NCI-H2107 (cell line): Measurements from ENCODE around the gene RGS7BP.
"Not testable (repeated sequence)": the region's sequence is repeated elsewhere in the genome, so short reads cannot be mapped to it uniquely, and the experiment has no call there.

Source experiments
- DNase-seq: peaks from one replicate; lab custom pipeline; 2025; lab: John Stamatoyannopoulos, UW

The RGS7BP gene

GRCh38 chr5:64558641-64559040, 52.8 kb downstream of the RGS7BP start:
- not testable (repeated sequence) for DNase-seq

GRCh38 chr5:64566310-64566916, 60.6 kb downstream of the RGS7BP start:
- DNase-seq = no peak

GRCh38 chr5:64569858-64570257, 64.0 kb downstream of the RGS7BP start:
- DNase-seq = no peak

- DNase-seq = no peak
These were observed 64.7 kb downstream of the RGS7BP start for GRCh38 chr5:64570395-64570996.

GRCh38 chr5:64575561-64575960, 69.7 kb downstream of the RGS7BP start:
- no peak for DNase-seq

- no peak for DNase-seq
These were observed 70.4 kb downstream of the RGS7BP start for GRCh38 chr5:64576250-64576649.

GRCh38 chr5:64585646-64586045, 79.8 kb downstream of the RGS7BP start:
- no peak for DNase-seq

GRCh38 chr5:64587370-64587769, 81.6 kb downstream of the RGS7BP start:
- no peak for DNase-seq

GRCh38 chr5:64592730-64593341, 87.0 kb downstream of the RGS7BP start:
- DNase-seq = no peak

- no peak for DNase-seq
These were observed 88.2 kb downstream of the RGS7BP start for GRCh38 chr5:64594025-64594424.

GRCh38 chr5:64594601-64595000, 88.8 kb downstream of the RGS7BP start:
- no peak for DNase-seq

GRCh38 chr5:64595031-64595855, 89.4 kb downstream of the RGS7BP start:
- no peak for DNase-seq

GRCh38 chr5:64599226-64599625, 93.4 kb downstream of the RGS7BP start:
- DNase-seq = no peak

- no peak for DNase-seq
These were observed 97.9 kb downstream of the RGS7BP start for GRCh38 chr5:64603676-64604075.

GRCh38 chr5:64606926-64607325, 101.1 kb downstream of the RGS7BP start:
- DNase-seq = no peak

GRCh38 chr5:64612344-64612961, 106.6 kb downstream of the RGS7BP start:
- no peak for DNase-seq

GRCh38 chr5:64615895-64616294, 110.1 kb downstream of the RGS7BP start:
- DNase-seq = no peak

- no peak for DNase-seq
These were observed 113.8 kb downstream of the RGS7BP start for GRCh38 chr5:64619609-64620008.

- DNase-seq = no peak
These were observed 117.2 kb downstream of the RGS7BP start for GRCh38 chr5:64622991-64623390.

GRCh38 chr5:64625678-64626077, 119.9 kb downstream of the RGS7BP start:
- no peak for DNase-seq

- no peak for DNase-seq
These were observed 123.1 kb downstream of the RGS7BP start for GRCh38 chr5:64628901-64629300.

GRCh38 chr5:64629841-64630240, 124.0 kb downstream of the RGS7BP start:
- DNase-seq = no peak
